CD14-positive monocyte (primary cell): ENCODE data around the gene CHN2. TPM values are rescaled to one million over a fixed set of nuclear protein-coding genes. Genes with fewer than 3 reads are reported as not detected.

ENCODE experiments used
- DNase-seq, 3 donors: peaks; one replicate each; pipeline ENCODE4 v3.0.0-alpha.2; 2011 to 2022
- H2AFZ ChIP-seq: 2 replicates; pipeline ENCODE4 v1.6.0; 2012; ENCODE audit warnings: mild to moderate bottlenecking, low read depth, low read length, inconsistent platforms; ENCODE audit not compliant: insufficient read depth, poor library complexity, severe bottlenecking
- H3K27ac ChIP-seq, 2 donors: 1 replicate in 1 of 2; 2 replicates in 1 of 2; pipeline ENCODE4 v1.5.1; 2012 to 2013; ENCODE audit warnings: low read length in 2 of 2, control low read depth in 1 of 2, inconsistent platforms in 1 of 2, low read depth in 1 of 2, mild to moderate bottlenecking in 1 of 2
- H3K27me3 ChIP-seq, 2 donors: one replicate each; pipeline versions ENCODE4 v1.6.0 to v1.6.1; 2011 to 2013; ENCODE audit warnings: low read length in 2 of 2; ENCODE audit not compliant: control insufficient read depth in 2 of 2, insufficient read depth in 2 of 2
- H3K36me3 ChIP-seq, 2 donors: replicated peaks in 1 of 2; 1 replicate in 1 of 2; 2 replicates in 1 of 2; pipeline versions ENCODE4 v1.5.1 to v1.6.1; 2012 to 2013; ENCODE audit warnings: low read length in 2 of 2, control low read depth in 1 of 2, inconsistent platforms in 1 of 2, mild to moderate bottlenecking in 1 of 2; ENCODE audit not compliant: insufficient read depth in 2 of 2, control insufficient read depth in 1 of 2
- H3K4me1 ChIP-seq, 2 donors: 1 replicate in 1 of 2; 2 replicates in 1 of 2; pipeline versions ENCODE4 v1.5.1 to v1.6.1; 2012 to 2013; ENCODE audit warnings: low read length in 2 of 2, control low read depth in 1 of 2, inconsistent platforms in 1 of 2, mild to moderate bottlenecking in 1 of 2, moderate library complexity in 1 of 2; ENCODE audit not compliant: insufficient read depth in 2 of 2, control insufficient read depth in 1 of 2
- H3K4me2 ChIP-seq: replicated peaks from 2 replicates; pipeline ENCODE3; 2012; ENCODE audit warnings: low read length, moderate library complexity, mild to moderate bottlenecking; ENCODE audit not compliant: poor library complexity, severe bottlenecking; ENCODE audit errors: extremely low read depth
- H3K4me3 ChIP-seq, 3 experiments: fragments of 200-600 bp in 1 of 3; sonication (generic) in 1 of 3; replicated peaks in 1 of 3; 1 replicate in 2 of 3; 2 replicates in 1 of 3; pipeline ENCODE4 v1.5.1; 2011 to 2013; ENCODE audit warnings: low read length in 3 of 3, mild to moderate bottlenecking in 3 of 3, control low read depth in 2 of 3, low read depth in 2 of 3, inconsistent platforms in 1 of 3, moderate library complexity in 1 of 3
- H3K79me2 ChIP-seq: 2 replicates; pipeline ENCODE4 v1.6.0; 2012; ENCODE audit warnings: mild to moderate bottlenecking, control low read depth, inconsistent platforms, low read length, moderate library complexity; ENCODE audit not compliant: insufficient read depth
- H3K9ac ChIP-seq: 2 replicates; pipeline ENCODE4 v1.6.0; 2017; ENCODE audit warnings: low read length, mild to moderate bottlenecking; ENCODE audit not compliant: insufficient read depth, poor library complexity, severe bottlenecking
- H3K9me3 ChIP-seq, 2 donors: replicated peaks in 1 of 2; 1 replicate in 1 of 2; 2 replicates in 1 of 2; pipeline versions ENCODE4 v1.5.1 to v1.6.1; 2012 to 2013; ENCODE audit warnings: low read length in 2 of 2, control low read depth in 1 of 2; ENCODE audit not compliant: control insufficient read depth in 1 of 2, insufficient read depth in 1 of 2
- H4K20me1 ChIP-seq: 2 replicates; pipeline ENCODE4 v1.6.0; 2012; ENCODE audit warnings: mild to moderate bottlenecking, low read length, control low read depth, moderate library complexity; ENCODE audit not compliant: insufficient read depth
- H3K27ac Mint-ChIP-seq, 7 donors: one replicate each; pipeline ENCODE4 v1.8.0; 2020; ENCODE audit warnings: mild to moderate bottlenecking in 7 of 7, mixed read lengths in 7 of 7, moderate library complexity in 6 of 7, inconsistent platforms in 2 of 7
- H3K27me3 Mint-ChIP-seq, 3 donors: one replicate each; pipeline ENCODE4 v1.8.0; 2021 to 2022; ENCODE audit warnings: low read depth in 3 of 3, mild to moderate bottlenecking in 3 of 3, mixed read lengths in 3 of 3, moderate library complexity in 3 of 3, inconsistent platforms in 1 of 3
- H3K36me3 Mint-ChIP-seq, 2 donors: one replicate each; pipeline ENCODE4 v1.8.0; 2020; ENCODE audit warnings: mixed read lengths in 2 of 2, inconsistent platforms in 1 of 2, mild to moderate bottlenecking in 1 of 2
- H3K4me1 Mint-ChIP-seq: one replicate; pipeline ENCODE4 v1.8.0; 2020; ENCODE audit warnings: mild to moderate bottlenecking, mixed read lengths
- H3K4me3 Mint-ChIP-seq, 2 donors: one replicate each; pipeline ENCODE4 v1.8.0; 2020; ENCODE audit warnings: mild to moderate bottlenecking in 2 of 2, mixed read lengths in 2 of 2, moderate library complexity in 1 of 2
- H3K9me3 Mint-ChIP-seq, 7 donors: one replicate each; pipeline ENCODE4 v1.8.0; 2020 to 2022; ENCODE audit warnings: mixed read lengths in 7 of 7, mild to moderate bottlenecking in 6 of 7, moderate library complexity in 6 of 7, inconsistent platforms in 2 of 7
- WGBS: methylation state at CpG from one replicate; pipeline ENCODE4 v1.1.5; 2013; ENCODE audit warnings: missing lambda C conversion rate; ENCODE audit not compliant: insufficient coverage; 5-methylcytosine and 5-hydroxymethylcytosine counted together
- intact Hi-C, 2 donors: fragments of 100-400 bp; cut with micrococcal nuclease; formaldehyde crosslinking; loops; one replicate each; pipeline versions ENCODE4 v1.15.0 to v1.15.1; 2023
- polyA plus RNA-seq, 3 donors: library from polyadenylated mRNA; depleted of rRNA in 1 of 3; unstranded in 2 of 3; stranded (reverse) in 1 of 3; fragments of 300-500 nt in 2 of 3; fragments of >200 nt in 1 of 3; fragmentation: Illumina TruSeq in 2 of 3; gene quantifications; 1 replicate in 2 of 3; 2 replicates in 1 of 3; pipeline ENCODE4 v1.2.3, GENCODE V29; 2012 to 2021
- TF ChIP-seq, protein P1 (sequence below): fragments of 200-600 bp; IDR thresholded peaks from one replicate; pipeline ENCODE4 v1.8.0; 2022; ENCODE audit warnings: antibody characterized with exemption, mild to moderate bottlenecking

CHN2 gene
- polyA plus RNA-seq, 3 donors: 26.6 to 66.5 (median 44.8) TPM

DNA sequence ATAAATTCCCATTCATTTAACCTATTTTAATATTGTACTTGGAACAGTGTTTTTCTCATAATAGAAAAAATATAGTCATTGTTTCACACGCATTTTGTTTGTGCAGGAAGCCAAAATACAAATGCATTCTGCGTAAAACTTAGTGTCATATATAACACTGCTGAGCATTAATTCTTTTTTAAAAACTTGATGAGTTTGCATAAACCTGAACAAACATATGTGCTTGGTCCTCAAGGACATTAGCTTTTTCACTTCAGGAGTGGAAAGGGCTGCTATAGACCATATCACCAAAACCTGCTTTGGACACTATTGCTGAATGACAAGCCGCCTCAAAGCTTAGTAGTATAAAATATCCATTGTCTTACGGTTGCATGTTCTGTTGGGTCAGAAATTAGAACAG, 267.4 kb downstream of the CHN2 start:
- H3K27ac ChIP-seq: no peak overlapping the region
- no peak overlapping the region for H3K4me2 ChIP-seq
- no peak overlapping the region for H3K4me3 ChIP-seq
- H3K9me3 Mint-ChIP-seq: no peaks in the 10 kb centered on the region
- H4K20me1 ChIP-seq: peaks cover 17% of the 10 kb centered on the region
- no peak overlapping the region for H2AFZ ChIP-seq
- H3K9ac ChIP-seq: no peak overlapping the region
- 100% methylated on average over 2 of the region's 4 CpGs for WGBS
- no peak overlapping the region for H3K4me3 Mint-ChIP-seq
- H3K9me3 ChIP-seq: no peaks in the 10 kb centered on the region
- peaks cover 0 to 19% of the 10 kb centered on the region in 2 donors for H3K36me3 Mint-ChIP-seq
- H3K27me3 Mint-ChIP-seq: peaks cover 0 to 4% (median 0%) of the 10 kb centered on the region in 3 donors
- intact Hi-C loops: no loop called here
- no peaks in the 10 kb centered on the region for H3K79me2 ChIP-seq
- no peaks in the 10 kb centered on the region for H3K27me3 ChIP-seq
- DNase-seq: no peak
- no peak overlapping the region for H3K27ac Mint-ChIP-seq
- H3K36me3 ChIP-seq: no peaks in the 10 kb centered on the region
- H3K4me1 ChIP-seq: no peaks in the 10 kb centered on the region
- TF ChIP-seq, protein P1, sequence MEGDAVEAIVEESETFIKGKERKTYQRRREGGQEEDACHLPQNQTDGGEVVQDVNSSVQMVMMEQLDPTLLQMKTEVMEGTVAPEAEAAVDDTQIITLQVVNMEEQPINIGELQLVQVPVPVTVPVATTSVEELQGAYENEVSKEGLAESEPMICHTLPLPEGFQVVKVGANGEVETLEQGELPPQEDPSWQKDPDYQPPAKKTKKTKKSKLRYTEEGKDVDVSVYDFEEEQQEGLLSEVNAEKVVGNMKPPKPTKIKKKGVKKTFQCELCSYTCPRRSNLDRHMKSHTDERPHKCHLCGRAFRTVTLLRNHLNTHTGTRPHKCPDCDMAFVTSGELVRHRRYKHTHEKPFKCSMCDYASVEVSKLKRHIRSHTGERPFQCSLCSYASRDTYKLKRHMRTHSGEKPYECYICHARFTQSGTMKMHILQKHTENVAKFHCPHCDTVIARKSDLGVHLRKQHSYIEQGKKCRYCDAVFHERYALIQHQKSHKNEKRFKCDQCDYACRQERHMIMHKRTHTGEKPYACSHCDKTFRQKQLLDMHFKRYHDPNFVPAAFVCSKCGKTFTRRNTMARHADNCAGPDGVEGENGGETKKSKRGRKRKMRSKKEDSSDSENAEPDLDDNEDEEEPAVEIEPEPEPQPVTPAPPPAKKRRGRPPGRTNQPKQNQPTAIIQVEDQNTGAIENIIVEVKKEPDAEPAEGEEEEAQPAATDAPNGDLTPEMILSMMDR: no peak
- H3K4me1 Mint-ChIP-seq: no peaks in the 10 kb centered on the region

DNA sequence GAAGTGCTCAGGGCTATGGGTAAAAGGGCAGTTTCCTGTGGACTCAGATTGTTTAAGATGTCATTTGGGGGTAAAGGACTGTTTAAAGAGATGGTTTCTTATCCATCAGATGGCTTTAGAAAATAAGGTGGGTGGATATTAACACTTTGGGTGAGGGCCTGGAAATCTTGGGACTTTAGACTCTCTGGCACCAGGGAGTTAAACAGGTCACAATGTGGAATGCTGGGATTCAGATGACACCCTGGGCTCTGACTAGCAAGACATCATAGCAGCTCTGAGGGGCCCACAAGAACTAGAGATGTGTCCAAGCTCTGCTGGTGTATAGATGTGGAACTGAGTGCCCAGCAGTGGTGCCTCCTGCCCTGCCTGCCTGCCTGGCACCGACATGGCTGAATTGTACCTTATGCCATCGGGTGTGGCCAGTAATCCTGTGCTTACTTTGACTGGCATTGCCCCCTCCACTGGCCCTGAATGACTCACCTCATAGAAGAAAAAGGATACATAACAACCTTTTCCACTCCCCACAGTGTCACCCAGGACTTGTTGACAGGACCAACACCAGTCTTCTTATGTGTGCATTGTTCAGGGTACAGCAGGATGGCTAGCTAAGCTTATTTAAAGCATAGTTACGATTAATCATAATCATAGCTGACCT, 269.1 kb downstream of the CHN2 start:
- Mint-ChIP-seq H3K4me3 (no peak overlapping the region), H3K9me3 (no peaks in the 10 kb centered on the region), H3K36me3 (peaks cover 0 to 19% of the 10 kb centered on the region in 2 donors), H3K27me3 (peaks cover 0 to 4% (median 0%) of the 10 kb centered on the region in 3 donors), H3K27ac (no peak overlapping the region), H3K4me1 (no peaks in the 10 kb centered on the region)
- H3K27me3 ChIP-seq: no peaks in the 10 kb centered on the region
- no peak overlapping the region for H3K4me3 ChIP-seq
- no peak for DNase-seq
- H3K79me2 ChIP-seq: no peaks in the 10 kb centered on the region
- WGBS: 94% methylated on average over 2 of the region's 3 CpGs
- H4K20me1 ChIP-seq: peaks cover 10% of the 10 kb centered on the region
- no peak overlapping the region for H2AFZ ChIP-seq
- H3K4me2 ChIP-seq: no peak overlapping the region
- H3K9ac ChIP-seq: no peak overlapping the region
- H3K9me3 ChIP-seq: no peaks in the 10 kb centered on the region
- H3K36me3 ChIP-seq: no peaks in the 10 kb centered on the region
- no peaks in the 10 kb centered on the region for H3K4me1 ChIP-seq
- H3K27ac ChIP-seq: no peak overlapping the region
- intact Hi-C loops: no loop called here
- TF ChIP-seq, protein P1: no peak
